VCaP (cell line): Measurements from ENCODE around the gene PLCL2.

ENCODE experiments used
- H3K27ac ChIP-seq: fragments of 450-650 bp; 2 replicates; pipeline ENCODE4 v1.5.1; 2017
- CTCF ChIP-seq: fragments of 450-650 bp; conservative IDR thresholded peaks from 2 replicates; pipeline ENCODE4 v1.5.1; 2017; ENCODE audit warnings: mild to moderate bottlenecking, moderate library complexity

Gene PLCL2

GRCh38 chr3:16841041-16841753 is 43.6 kb upstream of the PLCL2 start:
- TF ChIP-seq CTCF: no peak
- H3K27ac ChIP-seq: no peak overlapping the region

DNA sequence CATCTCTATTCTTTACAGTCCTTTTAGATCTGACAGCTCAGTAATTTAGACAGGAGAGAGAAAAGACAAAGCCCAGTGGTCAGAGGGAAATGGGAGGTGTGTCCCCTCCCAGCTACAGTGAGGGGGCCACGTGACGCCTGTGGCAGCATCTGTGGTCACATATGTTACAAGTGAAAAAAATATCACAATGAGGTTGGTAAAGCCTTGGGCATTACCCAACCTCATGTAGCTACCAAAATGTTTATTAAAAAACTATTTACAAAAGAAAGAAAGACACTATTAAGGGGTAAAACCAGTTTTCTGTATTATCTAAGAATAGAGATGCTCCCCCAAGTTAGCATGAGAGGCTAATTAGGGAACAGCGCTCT is 42.9 kb upstream of the PLCL2 start:
- no peak for TF ChIP-seq CTCF
- no peak overlapping the region; the same call in 1 of the 2 replicates for H3K27ac ChIP-seq

- TF ChIP-seq CTCF: no peak
- H3K27ac ChIP-seq: no peak overlapping the region; the same call in 1 of the 2 replicates
Measured at GRCh38 chr3:16842272-16843270, 42.2 kb upstream of the PLCL2 start.

GRCh38 chr3:16844222-16844621 is 40.5 kb upstream of the PLCL2 start:
- no peak for TF ChIP-seq CTCF
- H3K27ac ChIP-seq: no peak overlapping the region

GRCh38 chr3:16844791-16845190 is 40.0 kb upstream of the PLCL2 start:
- no peak for TF ChIP-seq CTCF
- H3K27ac ChIP-seq: no peak overlapping the region

GRCh38 chr3:16846373-16847080 is 38.2 kb upstream of the PLCL2 start:
- TF ChIP-seq CTCF: no peak
- H3K27ac ChIP-seq: no peak overlapping the region

DNA sequence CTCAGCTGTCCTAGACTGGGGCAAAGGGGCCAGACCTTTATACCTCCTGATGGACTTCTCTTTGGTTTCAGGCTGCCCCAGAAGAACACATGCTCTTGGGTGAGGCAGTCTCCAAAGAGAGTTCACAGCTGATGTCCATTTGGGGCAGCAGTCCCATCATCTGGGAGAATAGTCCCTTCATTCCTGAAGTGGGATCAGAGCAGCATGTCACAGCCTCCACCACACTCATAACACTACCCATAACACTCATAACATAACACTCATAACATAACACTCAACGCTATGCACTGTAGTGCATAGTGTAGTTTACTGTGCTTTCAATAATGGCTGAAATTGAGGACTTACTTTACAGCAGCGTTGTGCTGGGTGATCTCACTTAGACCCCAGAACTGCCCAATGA is 36.7 kb upstream of the PLCL2 start:
- no peak overlapping the region for H3K27ac ChIP-seq
- no peak for TF ChIP-seq CTCF
